HepG2 (cell line): ENCODE measurements around the gene MRPL28. TPM values are rescaled to one million over a fixed set of nuclear protein-coding genes. Genes with fewer than 3 reads are reported as not detected.

Experiments
- ATF2 ChIP-seq: sonication (generic); formaldehyde crosslinking; IDR thresholded peaks from 2 replicates; pipeline ENCODE4 v1.4.0; 2020; ENCODE audit warnings: missing genetic modification reagents
- CENPT ChIP-seq: sonication (generic); formaldehyde crosslinking; IDR thresholded peaks from 2 replicates; pipeline ENCODE4 v1.8.0; 2022; ENCODE audit warnings: low read depth, mild to moderate bottlenecking, moderate library complexity, missing genetic modification reagents
- FOXP4 ChIP-seq: sonication (generic); formaldehyde crosslinking; IDR thresholded peaks from 2 replicates; pipeline ENCODE4 v1.4.0; 2020; ENCODE audit warnings: missing genetic modification reagents
- GRHL1 ChIP-seq: sonication (generic); formaldehyde crosslinking; conservative IDR thresholded peaks from 2 replicates; pipeline ENCODE4 v1.8.0; 2022; ENCODE audit warnings: missing genetic modification reagents
- JARID2 ChIP-seq: sonication (generic); formaldehyde crosslinking; IDR thresholded peaks from 2 replicates; pipeline ENCODE4 v1.8.1; 2023; ENCODE audit warnings: missing genetic modification reagents, inconsistent platforms; ENCODE audit not compliant: insufficient replicate concordance
- PHB2 ChIP-seq: fragments of 450-650 bp; IDR thresholded peaks from 2 replicates; pipeline ENCODE4 v1.6.1; 2018; ENCODE audit not compliant: partially characterized antibody
- SNAPC5 ChIP-seq: sonication (generic); formaldehyde crosslinking; IDR thresholded peaks from 2 replicates; pipeline ENCODE4 v1.8.1; 2023; ENCODE audit warnings: mild to moderate bottlenecking, missing genetic modification reagents, borderline replicate concordance
- TGIF2 ChIP-seq: IDR thresholded peaks from 2 replicates; pipeline ENCODE4 v1.6.1; 2016; ENCODE audit warnings: control low read depth, missing compliant biosample characterization
- UBTF ChIP-seq: sonication (generic); formaldehyde crosslinking; IDR thresholded peaks from 2 replicates; pipeline ENCODE4 v1.4.0; 2020; ENCODE audit warnings: mild to moderate bottlenecking, missing genetic modification reagents
- ZC3H4 ChIP-seq: sonication (generic); formaldehyde crosslinking; IDR thresholded peaks from 2 replicates; pipeline ENCODE4 v1.4.0; 2020; ENCODE audit warnings: missing genetic modification reagents, borderline replicate concordance
- ZNF12 ChIP-seq: sonication (generic); formaldehyde crosslinking; IDR thresholded peaks from 2 replicates; pipeline ENCODE4 v1.5.0; 2020; ENCODE audit warnings: missing genetic modification reagents
- ZNF503 ChIP-seq: sonication (generic); formaldehyde crosslinking; IDR thresholded peaks from 2 replicates; pipeline ENCODE4 v1.4.0; 2020; ENCODE audit warnings: missing genetic modification reagents
- ZNF512 ChIP-seq: sonication (generic); formaldehyde crosslinking; IDR thresholded peaks from 2 replicates; pipeline ENCODE4 v1.4.0; 2020; ENCODE audit warnings: mild to moderate bottlenecking, missing genetic modification reagents
- ZNF567 ChIP-seq: sonication (generic); formaldehyde crosslinking; IDR thresholded peaks from 2 replicates; pipeline ENCODE4 v1.8.1; 2023; ENCODE audit warnings: mild to moderate bottlenecking, missing genetic modification reagents, borderline replicate concordance
- ZNF83 ChIP-seq: sonication (generic); formaldehyde crosslinking; IDR thresholded peaks from 2 replicates; pipeline ENCODE4 v1.4.0; 2020; ENCODE audit warnings: missing genetic modification reagents, mild to moderate bottlenecking, borderline replicate concordance
- polyA plus RNA-seq, 8 experiments: library from polyadenylated mRNA; depleted of rRNA in 3 of 8; stranded (reverse) in 7 of 8; unstranded in 1 of 8; fragments of >200 nt; fragmentation: Illumina TruSeq in 4 of 8; extraction: Trizol in 4 of 8; gene quantifications; 2 replicates each; pipeline versions ENCODE4 v1.2.1 to v1.2.3, GENCODE V29; 2011 to 2016; ENCODE audit warnings: low read depth in 4 of 8, missing spikeins in 1 of 8, mixed read lengths in 1 of 8; ENCODE audit not compliant: insufficient read depth in 1 of 8
- total RNA-seq, 5 experiments: library from RNA; depleted of rRNA; stranded (reverse); fragments of >200 nt; fragmentation: Illumina TruSeq; extraction: Trizol; gene quantifications; 2 replicates each; pipeline ENCODE4 v1.2.3, GENCODE V29; 2016; ENCODE audit warnings: low read depth in 1 of 5

MRPL28 gene
- total and polyA plus RNA-seq, 2 of the 13 experiments (the other 11 are each of a cell fraction or from before 2014, with no cell fraction given), result 114 to 135 TPM

GRCh38 chr16:364595-365491, 5.5 kb downstream of the MRPL28 start (continued):
- TF ChIP-seq ZNF503 (no peak), JARID2 (CRISPR knock-in tag) (no peak), ATF2 (no peak), SNAPC5 (CRISPR knock-in tag) (no peak), ZNF12 (CRISPR knock-in tag) (no peak), ZNF512 (CRISPR knock-in tag) (no peak), UBTF (no peak), TGIF2 (CRISPR knock-in tag) (no peak), PHB2 (no peak), FOXP4 (CRISPR knock-in tag) (no peak), CENPT (CRISPR knock-in tag) (no peak), ZNF83 (CRISPR knock-in tag) (no peak), ZNF567 (no peak), ZC3H4 (CRISPR knock-in tag) (no peak), GRHL1 (CRISPR knock-in tag) (no peak)
